Choroid plexus epithelial cell (primary cell): ENCODE results near the gene TRABD.

Experiments used
- DNase-seq: peaks from one replicate; pipeline ENCODE4 v3.0.0-alpha.2; 2010; ENCODE audit warnings: low read depth
- H3K4me3 ChIP-seq: 2 replicates; pipeline ENCODE4 v1.5.1; 2011; ENCODE audit warnings: low read depth, mild to moderate bottlenecking, control low read depth, low read length, moderate library complexity
- TF ChIP-seq, protein P1 (sequence below): conservative IDR thresholded peaks from 2 replicates; pipeline ENCODE4 v1.5.1; 2011; ENCODE audit warnings: low read depth, mild to moderate bottlenecking, control low read depth, inconsistent platforms, low read length, moderate library complexity

TRABD gene

DNA sequence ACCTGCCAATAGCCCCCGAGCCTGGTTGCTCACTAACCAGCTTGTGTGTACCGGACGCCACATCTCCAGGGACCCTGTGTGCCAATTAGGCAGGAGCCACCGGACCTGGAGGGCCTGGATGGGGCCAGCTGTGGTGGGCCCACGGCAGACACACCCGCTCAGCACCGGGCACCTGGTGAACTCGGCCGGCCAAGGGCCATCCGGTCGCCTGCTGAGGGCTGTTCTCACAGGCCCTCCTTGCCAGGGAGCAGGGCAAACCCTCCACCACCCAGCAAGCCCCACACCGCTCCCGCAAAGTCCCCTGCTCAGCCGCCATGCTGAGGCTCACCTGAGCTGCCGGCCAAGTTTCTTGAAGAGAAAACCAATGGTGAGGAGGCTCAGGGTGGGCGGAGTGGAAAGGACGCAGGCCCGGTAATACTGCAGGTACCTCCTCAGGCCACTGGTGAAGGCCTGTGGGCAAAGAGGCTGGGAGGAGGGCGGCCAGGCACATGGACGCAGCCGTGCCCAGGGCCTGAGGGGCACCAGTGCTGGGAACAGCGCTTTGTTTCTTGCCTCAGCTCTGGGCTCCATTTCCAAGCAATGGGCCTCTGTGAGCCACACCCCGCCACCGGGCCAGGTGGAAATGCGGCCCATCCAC lies 42.0 kb downstream of the TRABD start:
- TF ChIP-seq, protein P1, sequence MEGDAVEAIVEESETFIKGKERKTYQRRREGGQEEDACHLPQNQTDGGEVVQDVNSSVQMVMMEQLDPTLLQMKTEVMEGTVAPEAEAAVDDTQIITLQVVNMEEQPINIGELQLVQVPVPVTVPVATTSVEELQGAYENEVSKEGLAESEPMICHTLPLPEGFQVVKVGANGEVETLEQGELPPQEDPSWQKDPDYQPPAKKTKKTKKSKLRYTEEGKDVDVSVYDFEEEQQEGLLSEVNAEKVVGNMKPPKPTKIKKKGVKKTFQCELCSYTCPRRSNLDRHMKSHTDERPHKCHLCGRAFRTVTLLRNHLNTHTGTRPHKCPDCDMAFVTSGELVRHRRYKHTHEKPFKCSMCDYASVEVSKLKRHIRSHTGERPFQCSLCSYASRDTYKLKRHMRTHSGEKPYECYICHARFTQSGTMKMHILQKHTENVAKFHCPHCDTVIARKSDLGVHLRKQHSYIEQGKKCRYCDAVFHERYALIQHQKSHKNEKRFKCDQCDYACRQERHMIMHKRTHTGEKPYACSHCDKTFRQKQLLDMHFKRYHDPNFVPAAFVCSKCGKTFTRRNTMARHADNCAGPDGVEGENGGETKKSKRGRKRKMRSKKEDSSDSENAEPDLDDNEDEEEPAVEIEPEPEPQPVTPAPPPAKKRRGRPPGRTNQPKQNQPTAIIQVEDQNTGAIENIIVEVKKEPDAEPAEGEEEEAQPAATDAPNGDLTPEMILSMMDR = no peak
- no peak for DNase-seq
- no peak overlapping the region for H3K4me3 ChIP-seq

DNA sequence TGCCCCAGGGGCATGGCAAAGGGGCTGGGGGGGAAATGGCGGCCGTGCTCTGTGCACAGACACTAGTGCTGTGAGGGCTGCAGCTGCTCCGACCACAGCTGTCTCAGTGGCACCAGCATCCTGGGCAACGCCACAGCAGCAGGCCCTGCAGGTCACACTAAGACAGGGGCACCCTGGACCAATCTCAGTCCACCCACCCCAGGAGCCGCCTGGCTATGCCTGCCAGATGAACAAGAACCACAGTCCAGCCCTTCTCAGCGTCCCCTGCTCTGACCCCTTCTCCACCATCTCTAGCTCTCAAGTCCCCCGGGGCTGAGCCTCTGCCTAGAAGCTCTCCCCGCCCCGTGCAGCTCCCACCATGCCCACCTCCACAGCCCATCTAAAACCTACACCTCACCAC lies 42.7 kb downstream of the TRABD start:
- H3K4me3 ChIP-seq = no peak overlapping the region
- no peak for DNase-seq
- TF ChIP-seq, protein P1 = no peak

DNA sequence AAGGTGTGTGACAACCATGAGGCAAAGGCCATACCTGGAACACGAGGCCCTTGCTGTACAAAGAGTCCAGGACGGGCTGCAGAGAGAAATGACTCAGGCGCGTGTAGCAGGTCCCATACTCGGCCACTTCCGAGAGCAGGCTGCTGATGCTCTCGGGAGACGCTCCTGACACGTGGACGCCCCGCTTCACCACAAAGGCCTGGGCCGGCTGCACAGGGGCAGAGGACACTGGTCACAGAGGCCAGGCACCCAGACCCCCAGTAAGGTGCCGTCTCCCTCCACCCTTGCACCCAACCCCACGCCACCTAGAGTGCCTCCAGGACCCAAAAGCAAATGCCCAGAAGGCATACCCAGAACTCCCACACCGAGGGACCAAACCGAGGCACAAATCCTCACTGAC lies 43.7 kb downstream of the TRABD start:
- TF ChIP-seq, protein P1 = no peak
- no peak for DNase-seq
- no peak overlapping the region for H3K4me3 ChIP-seq

DNA sequence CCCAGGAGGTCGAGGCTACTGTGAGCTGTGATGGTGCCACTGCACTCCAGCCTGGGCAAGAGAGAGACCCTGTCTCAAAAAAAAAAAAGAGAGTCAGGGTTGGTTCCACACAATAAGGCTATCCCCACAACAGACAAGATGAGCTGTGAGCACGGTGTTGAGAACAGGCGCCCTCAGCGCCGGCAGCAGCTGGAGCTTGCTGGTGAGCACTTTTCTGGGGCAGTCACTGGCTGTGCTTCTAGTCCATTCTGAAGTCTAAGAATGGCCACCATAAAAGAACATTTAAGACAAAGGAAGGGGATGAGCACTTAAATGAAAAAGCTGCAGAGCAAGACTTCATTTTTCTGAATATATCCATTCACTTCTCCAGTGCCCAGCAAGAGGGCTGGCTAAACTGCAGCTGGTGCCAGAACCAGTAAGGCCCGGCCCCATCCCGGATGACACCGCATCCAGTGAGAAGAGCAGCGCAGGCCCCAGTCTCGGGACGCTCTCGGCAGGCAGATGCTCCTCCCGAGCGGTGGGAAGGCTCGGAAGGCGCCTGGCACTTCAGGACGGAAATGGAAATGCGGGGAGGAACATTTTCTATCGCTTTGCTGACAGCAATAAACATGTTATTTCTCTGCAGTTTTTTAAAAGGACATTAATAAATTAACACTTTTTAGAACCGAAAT lies 46.9 kb downstream of the TRABD start:
- no peak for DNase-seq
- TF ChIP-seq, protein P1 = no peak
- H3K4me3 ChIP-seq = no peak overlapping the region

DNA sequence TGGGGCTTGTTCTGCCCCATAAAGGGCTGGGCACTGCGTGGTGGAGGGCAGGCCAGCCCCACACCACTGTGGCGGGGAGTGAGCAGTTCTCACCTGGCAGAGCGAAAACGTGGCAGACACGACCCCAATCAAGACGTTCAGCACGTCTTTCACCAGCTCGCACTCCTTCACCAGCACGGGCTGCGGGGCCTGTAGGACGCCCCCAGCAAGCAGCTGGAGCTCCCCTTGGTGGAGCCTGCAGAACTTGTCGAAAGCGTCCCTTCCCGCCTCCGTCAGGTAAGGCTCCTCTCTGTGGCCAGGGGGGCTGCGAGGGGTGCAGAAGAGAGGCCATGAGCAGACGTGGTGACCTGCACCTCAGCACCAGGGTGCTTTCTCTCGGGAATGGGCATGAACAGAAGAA lies 47.5 kb downstream of the TRABD start:
- no peak for DNase-seq
- no peak overlapping the region for H3K4me3 ChIP-seq
- TF ChIP-seq, protein P1 = no peak

DNA sequence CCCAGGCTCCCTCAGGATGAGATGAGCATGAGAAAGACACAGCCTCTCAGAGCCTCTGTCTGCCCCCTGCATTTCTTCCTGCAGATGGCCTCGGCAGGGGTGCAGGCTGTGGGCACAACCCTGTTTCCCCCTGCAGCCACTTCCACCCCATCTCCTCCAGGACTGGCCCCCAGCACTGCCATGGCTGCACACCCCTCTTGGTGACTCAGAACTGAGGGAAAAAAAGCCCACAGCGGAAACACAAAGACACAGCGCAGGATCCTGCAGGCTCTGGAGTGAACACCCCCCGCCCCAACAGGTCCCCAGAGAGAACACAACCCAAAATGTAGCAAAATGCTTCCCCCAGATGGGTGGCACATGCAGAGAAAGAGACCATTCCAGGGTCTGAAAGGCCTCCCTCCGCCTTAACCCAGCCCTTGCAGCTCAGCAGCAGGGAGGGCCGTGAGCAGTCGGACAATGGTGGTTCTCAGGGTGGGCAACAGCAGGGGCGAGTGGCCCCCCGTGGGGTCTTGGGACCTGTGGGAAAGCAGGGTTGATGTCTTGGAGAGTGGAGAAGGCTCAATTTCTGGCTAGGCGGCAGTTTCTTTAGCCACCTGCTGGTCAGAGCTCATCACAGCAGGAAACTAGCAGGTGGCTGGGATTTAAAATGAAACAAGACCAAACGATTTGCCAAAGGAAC lies 51.2 kb downstream of the TRABD start:
- TF ChIP-seq, protein P1 = peak; percentile 71
- peak; percentile 57 for DNase-seq
- no peak overlapping the region for H3K4me3 ChIP-seq
